Endothelial cell (in vitro differentiated cells): ENCODE measurements around the gene SGTB. TPM values are rescaled to one million over a fixed set of nuclear protein-coding genes. Genes with fewer than 3 reads are reported as not detected.

ENCODE experiments used
- DNase-seq: peaks from one replicate; pipeline ENCODE4 v3.0.0; 2021; ENCODE audit warnings: low spot score
- H3K27ac Mint-ChIP-seq: one replicate; pipeline ENCODE4 v1.8.0; 2021; ENCODE audit warnings: mixed read lengths, inconsistent platforms; ENCODE audit not compliant: unreplicated experiment
- H3K27me3 Mint-ChIP-seq: one replicate; pipeline ENCODE4 v1.8.0; 2021; ENCODE audit warnings: mild to moderate bottlenecking, moderate library complexity, mixed read lengths, inconsistent platforms; ENCODE audit not compliant: unreplicated experiment
- H3K36me3 Mint-ChIP-seq: one replicate; pipeline ENCODE4 v1.8.0; 2021; ENCODE audit warnings: mild to moderate bottlenecking, low read depth, mixed read lengths, inconsistent platforms; ENCODE audit not compliant: unreplicated experiment
- H3K4me1 Mint-ChIP-seq: one replicate; pipeline ENCODE4 v1.8.0; 2021; ENCODE audit warnings: mild to moderate bottlenecking, mixed read lengths, inconsistent platforms; ENCODE audit not compliant: unreplicated experiment
- H3K4me3 Mint-ChIP-seq: one replicate; pipeline ENCODE4 v1.8.0; 2021; ENCODE audit warnings: mild to moderate bottlenecking, mixed read lengths, inconsistent platforms; ENCODE audit not compliant: unreplicated experiment
- H3K9me3 Mint-ChIP-seq: one replicate; pipeline ENCODE4 v1.8.0; 2021; ENCODE audit warnings: mixed read lengths, inconsistent platforms; ENCODE audit not compliant: unreplicated experiment
- CTCF ChIP-seq: fragments of 200-600 bp; sonication (generic); IDR thresholded peaks from one replicate; pipeline ENCODE4 v1.5.0; 2021; ENCODE audit warnings: antibody characterized with exemption; ENCODE audit not compliant: unreplicated experiment
- total RNA-seq: library from RNA; stranded (reverse); fragmentation: NEBNext Ultra II Directional; extraction: Animal tissue kit (Norgen Biotek cat#: 25700); gene quantifications from one replicate; pipeline ENCODE4 v1.2.1, GENCODE V29; 2021; ENCODE audit not compliant: unreplicated experiment

Gene SGTB
- total RNA-seq, 1 donor from 2014 or later: 8.3 TPM

GRCh38 chr5:65760504-65761275 lies 38.8 kb upstream of the SGTB start:
- H3K4me3 Mint-ChIP-seq: no peak overlapping the region
- H3K27me3 Mint-ChIP-seq: no peaks in the 10 kb centered on the region
- H3K36me3 Mint-ChIP-seq: no peaks in the 10 kb centered on the region
- H3K4me1 Mint-ChIP-seq: peaks cover 3% of the 10 kb centered on the region
- no peaks in the 10 kb centered on the region for H3K9me3 Mint-ChIP-seq
- TF ChIP-seq CTCF: no peak
- H3K27ac Mint-ChIP-seq: peak overlapping the region; percentile 0
- DNase-seq: no peak

- no peak overlapping the region for H3K4me3 Mint-ChIP-seq
- no peaks in the 10 kb centered on the region for H3K36me3 Mint-ChIP-seq
- no peaks in the 10 kb centered on the region for H3K9me3 Mint-ChIP-seq
- no peak for TF ChIP-seq CTCF
- DNase-seq: no peak
- H3K4me1 Mint-ChIP-seq: peaks cover 3% of the 10 kb centered on the region
- no peak overlapping the region for H3K27ac Mint-ChIP-seq
- H3K27me3 Mint-ChIP-seq: no peaks in the 10 kb centered on the region
These were observed 36.7 kb upstream of the SGTB start for GRCh38 chr5:65758546-65759144.

- Mint-ChIP-seq H3K27me3 (no peaks in the 10 kb centered on the region), H3K36me3 (peaks cover 5% of the 10 kb centered on the region), H3K4me1 (no peaks in the 10 kb centered on the region), H3K4me3 (no peak overlapping the region), H3K9me3 (no peaks in the 10 kb centered on the region), H3K27ac (no peak overlapping the region)
- no peak for TF ChIP-seq CTCF
- DNase-seq: no peak
These were observed 31.3 kb upstream of the SGTB start for GRCh38 chr5:65753189-65753588.

- Mint-ChIP-seq H3K27me3 (peaks cover 3% of the 10 kb centered on the region), H3K36me3 (peaks cover 13% of the 10 kb centered on the region), H3K9me3 (no peaks in the 10 kb centered on the region), H3K4me3 (no peak overlapping the region), H3K4me1 (peaks cover 5% of the 10 kb centered on the region), H3K27ac (no peak overlapping the region)
- no peak for TF ChIP-seq CTCF
- no peak for DNase-seq
These were observed 29.0 kb upstream of the SGTB start for GRCh38 chr5:65750938-65751337.

GRCh38 chr5:65749956-65750355 lies 28.0 kb upstream of the SGTB start:
- Mint-ChIP-seq H3K4me3 (no peak overlapping the region), H3K36me3 (peaks cover 14% of the 10 kb centered on the region), H3K27me3 (peaks cover 3% of the 10 kb centered on the region), H3K4me1 (peaks cover 7% of the 10 kb centered on the region), H3K9me3 (no peaks in the 10 kb centered on the region), H3K27ac (no peak overlapping the region)
- TF ChIP-seq CTCF: no peak
- no peak for DNase-seq
